GM21529 (cell line): Measurements from ENCODE around the gene SLC32A1.

ENCODE experiments used
- ATAC-seq: cut with Tn5 transposase; IDR thresholded peaks from one replicate; pipeline ENCODE4 v1.9.1; 2021; ENCODE audit not compliant: unreplicated experiment

SLC32A1 gene

GRCh38 chr20:38723848-38724625 lies at the start of gene SLC32A1:
Gene SLC32A1, plus strand, starts transcription at chr20:38724486. Its CDS starts 239 bp downstream, at chr20:38724725.
- no peak for ATAC-seq

- ATAC-seq: no peak
Measured at GRCh38 chr20:38674765-38675133, 49.5 kb upstream of the SLC32A1 start.

- no peak for ATAC-seq
Measured at GRCh38 chr20:38676576-38676975, 47.7 kb upstream of the SLC32A1 start.

GRCh38 chr20:38680500-38681306 lies 43.6 kb upstream of the SLC32A1 start:
- no peak for ATAC-seq

GRCh38 chr20:38685271-38685670 lies 39.0 kb upstream of the SLC32A1 start:
- no peak for ATAC-seq

GRCh38 chr20:38685853-38686473 lies 38.3 kb upstream of the SLC32A1 start:
- no peak for ATAC-seq

GRCh38 chr20:38692436-38693411 lies 31.6 kb upstream of the SLC32A1 start:
- no peak for ATAC-seq

GRCh38 chr20:38697306-38697705 lies 27.0 kb upstream of the SLC32A1 start:
- ATAC-seq: no peak

- ATAC-seq: no peak
Measured at GRCh38 chr20:38698541-38698940, 25.7 kb upstream of the SLC32A1 start.

- ATAC-seq: no peak
Measured at GRCh38 chr20:38700141-38700540, 24.1 kb upstream of the SLC32A1 start.

GRCh38 chr20:38700926-38701325 lies 23.4 kb upstream of the SLC32A1 start:
- no peak for ATAC-seq

GRCh38 chr20:38703526-38703925 lies 20.8 kb upstream of the SLC32A1 start:
- no peak for ATAC-seq

- ATAC-seq: no peak
Measured at GRCh38 chr20:38704136-38704535, 20.1 kb upstream of the SLC32A1 start.

GRCh38 chr20:38706509-38706908 lies 17.8 kb upstream of the SLC32A1 start:
- no peak for ATAC-seq

GRCh38 chr20:38714308-38714707 lies 10.0 kb upstream of the SLC32A1 start:
- ATAC-seq: no peak

- no peak for ATAC-seq
Measured at GRCh38 chr20:38715646-38716045, 8.6 kb upstream of the SLC32A1 start.

- no peak for ATAC-seq
Measured at GRCh38 chr20:38722683-38723016, 1.6 kb upstream of the SLC32A1 start.

GRCh38 chr20:38723017-38723847 lies 1.1 kb upstream of the SLC32A1 start:
- no peak for ATAC-seq

- no peak for ATAC-seq
Measured at GRCh38 chr20:38724626-38725147, 401 bp downstream of the SLC32A1 start.
